Measurements from ENCODE around the gene INSIG2.
"Not testable (repeated sequence)": the region's sequence is repeated elsewhere in the genome, so short reads cannot be mapped to it uniquely, and the experiment has no call there.

Gene INSIG2

DNA sequence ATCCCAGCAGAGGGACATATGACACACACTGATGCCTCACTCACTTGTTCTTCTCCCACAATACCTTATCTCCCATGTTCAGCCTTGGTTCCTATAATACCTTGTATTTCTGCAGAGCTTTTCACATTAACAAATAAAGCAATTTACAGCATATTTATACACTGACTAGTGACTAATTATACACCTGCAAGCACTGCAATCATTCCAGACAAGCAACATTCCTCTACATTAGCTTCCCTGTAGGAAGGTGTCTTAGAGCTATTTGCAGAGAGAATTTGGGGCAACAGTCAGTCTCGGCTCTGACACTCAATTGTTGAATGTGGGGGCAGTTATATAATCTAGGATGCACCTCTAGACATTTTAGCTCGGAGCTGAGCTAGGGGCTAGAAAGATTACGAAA is 9.5 kb upstream of the INSIG2 start:
- TF ChIP-seq ZNF274 (IDR thresholded peaks at IDR 0.05; ENCODE audit: low read depth, low read length), result no peak
- H3K4me3 ChIP-seq (ENCODE audit: low read length), result no peak overlapping the region

- TF ChIP-seq ZNF274 (IDR thresholded peaks at IDR 0.05; ENCODE audit: low read depth, low read length), result no peak
- H3K4me3 ChIP-seq (ENCODE audit: low read length), result no peak overlapping the region
Measured at GRCh38 chr2:118084491-118085089, 3.7 kb upstream of the INSIG2 start.

DNA sequence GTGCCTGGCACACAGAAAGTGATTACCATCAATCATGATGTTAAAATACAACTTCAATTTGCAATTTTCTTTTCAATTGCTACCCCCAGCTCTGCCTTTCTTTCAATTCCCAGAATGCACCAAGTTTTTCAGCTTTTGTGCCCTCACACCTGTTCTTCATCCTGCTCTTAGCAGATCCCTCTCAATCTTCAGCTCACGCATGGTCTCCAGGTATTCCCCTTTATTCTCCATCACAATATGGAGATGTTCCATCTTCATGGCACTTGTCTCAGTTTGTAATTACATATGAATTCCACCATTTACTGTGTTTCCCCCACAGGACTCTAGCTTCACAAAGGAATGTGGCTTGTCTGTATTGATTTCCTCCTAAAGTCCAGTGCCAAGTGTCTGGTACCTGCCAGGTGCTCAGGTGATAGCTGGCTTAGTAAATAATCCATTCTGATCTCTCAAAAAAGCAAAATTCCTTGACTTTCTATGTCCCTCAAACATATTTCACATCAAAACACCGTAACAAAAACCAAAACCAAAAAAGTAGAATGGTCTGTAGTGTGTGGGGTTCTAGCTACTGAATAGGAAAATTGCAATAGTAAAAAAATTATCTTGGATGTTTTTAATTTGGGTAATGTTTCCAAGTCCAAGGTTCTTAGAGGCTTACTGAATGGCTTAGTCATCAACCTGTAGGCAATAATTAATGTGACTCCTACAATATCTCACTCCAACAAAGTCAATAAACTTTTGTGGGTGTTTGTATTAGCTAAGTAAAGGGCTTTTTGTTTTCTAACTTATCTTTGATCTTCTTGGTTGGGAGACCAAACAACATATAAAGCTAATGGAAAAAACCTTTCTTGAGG is 2.9 kb upstream of the INSIG2 start:
- no peak overlapping the region for H3K4me3 ChIP-seq (ENCODE audit: low read length)
- TF ChIP-seq ZNF274 (IDR thresholded peaks at IDR 0.05; ENCODE audit: low read depth, low read length), result no peak

DNA sequence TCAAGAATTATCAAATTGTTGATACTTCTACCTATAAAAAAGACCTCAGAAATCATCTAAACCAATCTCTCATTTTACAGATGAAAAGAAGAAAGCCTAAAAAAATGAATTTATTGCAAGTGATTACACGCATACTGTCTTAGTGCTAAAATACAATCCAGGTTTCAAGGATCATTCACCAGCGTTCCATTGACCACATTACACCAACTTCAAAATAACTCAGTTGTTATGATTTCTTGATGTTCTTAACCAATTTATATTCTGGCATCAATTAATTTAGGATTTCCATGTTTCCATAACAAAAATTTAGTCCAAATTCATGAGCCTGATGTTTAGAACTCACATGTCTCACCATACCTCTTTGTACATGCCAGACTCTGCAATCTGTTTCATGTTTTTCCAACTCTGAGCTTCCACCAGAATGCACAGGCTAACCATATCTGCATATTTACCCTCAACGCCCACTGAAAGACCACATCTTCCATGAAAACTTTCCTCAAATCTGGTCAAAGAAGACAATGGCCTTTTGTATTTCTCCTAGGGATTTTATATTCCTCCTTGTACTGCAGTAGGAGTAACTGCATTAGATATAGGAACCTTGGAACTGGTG is 2.1 kb upstream of the INSIG2 start:
- TF ChIP-seq ZNF274 (IDR thresholded peaks at IDR 0.05; ENCODE audit: low read depth, low read length), result no peak
- no peak overlapping the region for H3K4me3 ChIP-seq (ENCODE audit: low read length)

GRCh38 chr2:118089139-118089800 is 999 bp downstream of the INSIG2 start:
- TF ChIP-seq ZNF274 (IDR thresholded peaks at IDR 0.05; ENCODE audit: low read depth, low read length), result no peak
- peak overlapping the region; percentile 88 for H3K4me3 ChIP-seq (ENCODE audit: low read length)

- H3K4me3 ChIP-seq (ENCODE audit: low read length), result no peak overlapping the region; the same call in 1 of the 2 replicates
- TF ChIP-seq ZNF274 (IDR thresholded peaks at IDR 0.05; ENCODE audit: low read depth, low read length), result no peak
Measured at GRCh38 chr2:118090387-118091139, 2.3 kb downstream of the INSIG2 start.

- H3K4me3 ChIP-seq (ENCODE audit: low read length), result no peak overlapping the region
Measured at GRCh38 chr2:118091140-118091478, 2.8 kb downstream of the INSIG2 start.

GRCh38 chr2:118091631-118092030 is 3.4 kb downstream of the INSIG2 start:
- H3K4me3 ChIP-seq (ENCODE audit: low read length), result no peak overlapping the region

More at GRCh38 chr2:118091140-118091478, 2.8 kb downstream of the INSIG2 start:
- TF ChIP-seq ZNF274 (IDR thresholded peaks at IDR 0.05; ENCODE audit: low read depth, low read length), result no peak

GRCh38 chr2:118094102-118094501 is 5.8 kb downstream of the INSIG2 start:
- not testable (repeated sequence) for H3K4me3 ChIP-seq (ENCODE audit: low read length)

More at GRCh38 chr2:118091631-118092030, 3.4 kb downstream of the INSIG2 start:
- no peak for TF ChIP-seq ZNF274 (IDR thresholded peaks at IDR 0.05; ENCODE audit: low read depth, low read length)

DNA sequence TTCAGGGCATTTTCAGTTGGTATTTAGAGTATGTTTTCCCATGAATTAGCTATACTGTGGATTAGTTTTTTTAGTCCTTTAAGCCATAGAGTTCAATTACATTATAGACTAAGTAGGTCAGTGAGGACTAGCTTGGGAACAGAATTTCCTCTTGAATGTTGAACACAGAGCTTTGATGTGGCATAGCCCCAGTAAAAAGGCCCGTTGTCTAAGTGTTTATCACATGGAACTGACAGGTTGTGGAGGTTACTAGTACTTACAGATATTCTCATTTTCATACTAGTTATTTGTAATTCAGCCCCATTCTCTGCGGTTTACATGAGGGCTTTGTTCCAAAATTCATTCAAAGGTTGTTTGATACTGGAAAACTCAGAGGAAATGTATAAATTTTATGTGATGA is 6.2 kb downstream of the INSIG2 start:
- TF ChIP-seq ZNF274 (IDR thresholded peaks at IDR 0.05; ENCODE audit: low read depth, low read length), result no peak
- no peak overlapping the region for H3K4me3 ChIP-seq (ENCODE audit: low read length)

DNA sequence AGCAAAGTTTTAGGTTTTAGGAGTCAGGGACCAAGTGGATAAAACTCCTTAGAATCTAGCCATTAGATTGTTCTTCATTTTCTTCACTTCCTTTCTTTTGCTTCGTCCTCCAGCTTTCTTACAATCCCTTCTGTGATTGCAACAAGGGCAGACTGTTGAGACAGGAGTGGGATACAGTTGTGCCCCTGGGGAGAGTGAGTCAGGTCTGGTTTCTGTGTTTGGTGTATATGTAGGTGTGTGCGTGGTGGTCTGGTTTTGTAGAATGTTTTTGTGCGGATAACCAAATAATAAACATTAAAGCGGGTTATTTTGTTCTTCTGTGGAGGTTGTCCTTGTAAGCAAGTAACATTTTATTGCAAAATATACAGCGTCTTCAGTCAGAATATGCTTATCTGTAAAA is 7.3 kb downstream of the INSIG2 start:
- H3K4me3 ChIP-seq (ENCODE audit: low read length), result no peak overlapping the region
- no peak for TF ChIP-seq ZNF274 (IDR thresholded peaks at IDR 0.05; ENCODE audit: low read depth, low read length)

GRCh38 chr2:118097657-118098056 is 9.4 kb downstream of the INSIG2 start:
- TF ChIP-seq ZNF274 (IDR thresholded peaks at IDR 0.05; ENCODE audit: low read depth, low read length), result no peak
- H3K4me3 ChIP-seq (ENCODE audit: low read length), result no peak overlapping the region

DNA sequence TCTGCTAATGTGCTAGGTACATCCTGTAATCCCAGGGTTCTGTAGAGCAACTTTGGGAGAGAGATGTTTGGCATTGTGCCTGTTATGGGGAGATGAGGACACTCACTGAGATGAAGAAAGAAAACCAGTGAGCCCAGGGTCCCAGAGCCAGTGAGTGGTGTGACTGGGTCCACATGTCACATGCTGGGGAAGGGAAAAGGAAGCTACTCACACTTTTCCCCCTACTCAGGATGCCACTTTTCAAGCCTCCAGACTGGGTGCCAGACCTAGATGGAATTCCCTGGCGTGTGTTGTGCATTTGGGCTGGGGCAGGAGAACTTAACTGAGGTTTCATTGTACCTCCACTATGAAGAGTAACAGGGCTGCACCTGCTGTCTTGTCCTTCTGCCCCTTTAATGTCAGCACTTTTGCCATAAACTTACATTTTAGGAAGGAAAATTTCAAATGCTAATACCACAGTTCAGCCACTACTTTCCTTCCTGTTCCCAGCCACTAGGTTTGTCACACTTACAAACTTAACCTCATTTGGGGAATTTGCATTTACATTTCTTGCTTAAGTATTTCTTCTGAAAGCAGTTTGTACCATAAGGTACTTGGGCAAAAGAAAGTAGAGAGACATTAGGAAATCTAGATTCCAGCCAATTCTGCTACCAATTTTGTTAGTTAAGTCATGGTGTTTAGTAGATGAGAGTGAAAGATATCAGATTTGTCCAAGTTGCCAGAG is 10.2 kb downstream of the INSIG2 start:
- no peak for TF ChIP-seq ZNF274 (IDR thresholded peaks at IDR 0.05; ENCODE audit: low read depth, low read length)

More for the DNA sequence above, 10.2 kb downstream of the INSIG2 start:
- H3K4me3 ChIP-seq (ENCODE audit: low read length), result no peak overlapping the region; the same call in 1 of the 2 replicates

All from GM08714 (cell line).